Raji (cell line): ENCODE results near the gene IFNA1.

Experiments used
- POLR2A ChIP-seq: IDR thresholded peaks from 2 replicates; pipeline ENCODE4 v1.6.1; 2011; ENCODE audit warnings: low read depth, low read length, control low read depth; ENCODE audit not compliant: insufficient read depth

IFNA1 gene

DNA sequence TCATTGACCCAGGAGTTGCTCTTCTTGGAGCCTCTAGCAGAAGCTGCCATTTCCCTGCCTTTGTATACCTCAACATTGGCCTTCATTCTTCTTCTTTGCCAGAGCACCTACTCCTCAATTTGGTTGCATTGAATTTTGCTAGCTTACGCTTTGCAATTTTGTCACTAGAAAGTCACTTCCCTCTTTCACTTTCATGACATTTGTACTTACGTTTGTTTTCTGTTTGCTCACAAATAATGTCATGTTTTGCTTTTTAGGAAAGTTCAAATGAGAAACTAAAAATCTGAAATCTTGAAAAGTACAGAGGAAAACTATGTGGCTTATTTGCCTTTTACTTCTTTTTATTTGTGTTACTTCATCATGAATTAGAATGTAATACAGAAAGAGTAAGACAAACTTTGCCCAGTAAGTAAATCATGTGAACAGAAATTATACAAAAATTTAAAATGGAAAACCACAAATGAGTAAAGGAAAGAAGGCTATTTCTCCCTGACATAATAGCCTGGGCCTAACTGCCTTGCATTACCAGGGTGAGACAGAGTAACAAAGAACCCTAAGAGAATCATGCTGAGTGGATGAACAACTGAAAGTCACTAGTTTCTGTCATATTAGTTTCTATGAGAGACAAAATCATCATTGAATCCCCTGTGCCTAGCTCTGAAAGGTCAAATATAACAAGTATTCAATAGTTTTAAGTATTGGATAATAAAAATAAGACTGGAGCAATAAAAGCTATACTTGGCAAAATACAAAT is 7.4 kb upstream of the IFNA1 start:
- TF ChIP-seq POLR2A = no peak

DNA sequence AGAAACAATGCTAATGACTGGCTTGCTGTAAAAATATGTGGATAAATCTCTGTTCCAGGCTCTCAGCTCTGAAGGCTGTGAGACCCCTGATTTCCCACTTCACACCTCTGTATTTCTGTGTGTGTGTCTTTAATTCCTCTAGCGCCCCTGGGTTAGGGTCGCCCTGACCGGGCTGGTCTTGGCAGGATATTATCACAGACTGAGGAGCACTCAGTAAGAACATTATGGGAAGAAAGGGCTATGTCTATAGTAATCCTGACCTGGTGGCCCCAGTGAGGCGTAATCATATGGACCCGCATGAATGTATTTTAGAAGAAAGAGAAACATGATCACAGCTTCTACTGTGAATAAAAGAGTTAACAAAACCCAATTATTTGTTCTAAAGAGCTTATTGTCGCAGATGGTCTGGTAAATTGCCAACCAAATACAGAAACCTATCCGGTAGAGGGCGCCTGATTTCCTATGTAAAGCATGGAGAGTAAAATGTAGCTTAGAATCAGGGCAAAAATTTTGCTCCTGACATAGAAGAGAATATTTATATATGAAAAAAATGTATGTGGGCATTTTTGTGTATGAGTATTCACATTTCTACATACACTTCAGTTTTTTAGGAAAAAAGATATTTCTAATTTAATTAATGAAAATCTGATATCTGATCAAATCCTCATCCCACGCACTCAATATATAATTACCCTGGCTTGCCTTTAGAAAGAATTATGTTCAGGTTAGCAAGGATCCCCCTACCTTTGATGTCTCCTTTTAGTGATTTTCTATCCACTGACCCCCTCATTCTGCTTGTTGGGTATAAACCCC is 5.8 kb upstream of the IFNA1 start:
- no peak for TF ChIP-seq POLR2A

DNA sequence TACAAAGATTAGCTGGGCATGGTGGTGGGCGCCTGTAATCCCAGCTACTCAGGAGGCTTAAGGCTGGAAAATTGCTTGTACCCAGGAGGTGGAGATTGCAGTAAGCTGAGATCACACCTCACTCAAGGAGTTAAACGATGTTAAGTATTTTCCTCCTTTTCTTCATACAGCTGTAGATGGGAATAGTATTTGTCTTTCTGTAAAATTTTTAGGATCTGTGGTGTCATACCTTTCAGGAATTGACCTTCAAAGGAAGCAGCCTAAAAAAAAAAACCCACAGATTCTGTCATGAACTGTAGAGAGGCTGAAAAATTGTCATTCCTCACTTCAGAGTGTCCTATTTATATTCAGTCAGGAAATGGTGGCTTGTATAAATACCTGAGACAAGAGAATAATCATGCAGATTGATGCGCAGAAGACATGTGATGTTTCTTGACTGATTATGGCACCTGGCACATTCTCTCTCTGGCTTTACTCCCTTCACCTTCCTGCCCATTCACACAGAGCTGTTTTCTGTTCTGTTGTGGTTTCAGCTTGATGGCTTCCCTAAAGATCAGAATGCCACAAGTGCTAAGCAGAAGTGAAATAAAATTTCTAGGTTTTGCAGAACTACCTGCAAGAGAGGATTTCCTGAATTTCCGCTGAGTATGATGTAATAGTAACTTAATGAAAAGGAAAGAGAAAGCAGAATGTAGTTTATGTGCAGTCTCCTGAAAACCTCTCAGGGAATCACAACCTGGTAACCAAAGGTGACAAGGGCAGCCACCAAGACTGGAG is 3.8 kb downstream of the IFNA1 start:
- TF ChIP-seq POLR2A = no peak

DNA sequence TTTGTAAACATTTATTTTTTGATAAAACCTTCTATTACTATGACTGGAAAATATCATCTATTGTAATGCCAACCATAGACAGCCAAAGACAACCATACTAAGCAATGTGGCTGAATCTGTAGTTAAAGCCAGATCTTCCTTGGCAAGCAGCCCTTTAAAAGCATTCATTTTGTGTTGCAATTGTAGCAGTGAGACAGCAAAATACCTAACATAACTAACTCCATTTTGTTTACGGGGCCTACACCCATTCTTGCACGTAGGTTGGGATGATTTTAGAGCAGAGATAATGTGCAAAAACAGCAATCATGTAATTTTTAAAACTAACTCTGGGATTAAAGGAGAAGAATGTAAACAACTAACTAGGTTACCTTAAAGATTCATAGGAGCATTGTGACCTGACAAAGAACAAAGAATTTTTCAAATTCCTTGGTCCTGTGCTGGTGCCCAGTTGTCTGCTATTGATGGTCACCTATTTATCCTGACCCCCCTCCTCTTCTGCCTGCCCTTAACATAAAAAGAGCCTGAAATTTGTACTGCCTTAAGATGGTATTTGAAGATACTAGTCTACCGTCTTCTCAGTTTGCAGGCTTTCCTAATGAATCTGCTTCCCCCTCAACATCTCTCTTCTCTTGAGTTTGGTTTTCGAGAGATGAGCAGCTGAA is 10.6 kb downstream of the IFNA1 start:
- TF ChIP-seq POLR2A = no peak

DNA sequence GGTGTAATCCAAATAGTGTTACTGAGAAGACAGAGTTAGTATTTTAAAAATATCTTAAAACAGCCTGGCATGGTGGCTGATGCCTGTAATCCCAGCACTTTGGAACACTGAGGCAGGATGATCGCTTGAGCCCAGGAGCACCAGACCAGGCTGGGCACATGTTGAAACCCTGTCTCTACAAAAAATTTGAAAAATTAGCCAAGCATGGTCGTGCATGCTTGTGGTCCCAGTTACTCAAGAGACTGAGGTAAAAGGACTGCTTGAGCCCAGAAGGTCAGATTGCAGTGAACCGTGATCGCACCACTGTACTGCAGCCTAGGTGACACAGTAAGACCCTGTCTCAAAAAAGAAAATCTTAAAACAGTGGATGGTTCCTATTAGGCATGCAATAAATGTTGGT is 12.4 kb downstream of the IFNA1 start:
- no peak for TF ChIP-seq POLR2A

DNA sequence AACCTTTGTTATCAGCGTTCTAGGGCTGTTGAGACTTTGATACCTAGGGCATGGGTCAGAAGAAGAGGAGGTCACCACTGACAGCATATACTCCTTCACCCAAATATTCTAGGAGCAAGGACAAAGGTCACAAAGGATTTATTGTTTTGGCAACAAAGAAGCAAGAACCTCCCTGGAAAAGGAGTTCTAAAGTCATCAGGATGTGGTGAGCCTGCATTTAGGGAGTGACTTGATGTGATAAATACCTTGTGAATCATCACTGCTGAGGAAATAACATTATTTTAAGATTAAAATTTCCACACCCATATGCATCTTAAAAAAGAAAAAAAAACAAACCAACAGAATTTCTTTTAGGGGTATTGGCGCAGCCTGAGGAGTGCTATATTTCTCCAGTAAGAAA is 13.9 kb downstream of the IFNA1 start:
- no peak for TF ChIP-seq POLR2A

DNA sequence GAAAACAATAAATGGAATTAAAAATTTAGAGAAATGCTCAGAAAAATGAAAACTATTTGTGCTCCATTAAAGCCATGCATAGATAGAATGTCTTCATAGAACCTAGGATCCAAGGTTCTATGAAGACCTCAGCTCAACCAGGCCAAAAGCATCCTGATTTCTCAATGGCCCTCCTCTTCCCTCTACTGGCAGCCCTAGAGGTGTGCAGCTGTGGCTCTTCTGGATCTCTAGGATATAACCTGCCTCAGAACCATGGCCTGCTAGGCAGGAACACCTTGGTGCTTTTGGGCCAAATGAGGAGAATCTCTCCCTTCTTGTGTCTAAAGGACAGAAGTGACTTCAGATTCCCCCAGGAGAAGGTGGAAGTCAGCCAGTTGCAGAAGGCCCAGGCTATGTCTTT is 15.1 kb downstream of the IFNA1 start:
- no peak for TF ChIP-seq POLR2A

DNA sequence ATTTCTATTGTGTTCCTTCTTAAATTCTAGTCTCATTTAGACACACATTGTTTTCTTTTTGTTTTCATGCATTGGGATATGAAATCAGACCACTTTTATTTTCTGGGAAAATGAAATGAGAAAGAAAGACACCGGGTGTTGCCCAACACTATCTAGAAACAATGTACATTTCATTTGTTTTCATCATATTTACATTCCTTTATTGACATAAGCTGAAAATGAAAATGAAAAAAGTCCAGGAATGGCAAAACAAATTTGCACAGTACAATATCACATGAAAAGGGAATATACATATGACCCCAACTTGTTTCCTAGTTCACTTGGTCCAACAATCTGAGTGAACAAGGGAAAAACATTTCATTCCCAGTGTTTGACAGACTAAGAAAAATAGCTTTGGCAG is 21.1 kb downstream of the IFNA1 start:
- no peak for TF ChIP-seq POLR2A

DNA sequence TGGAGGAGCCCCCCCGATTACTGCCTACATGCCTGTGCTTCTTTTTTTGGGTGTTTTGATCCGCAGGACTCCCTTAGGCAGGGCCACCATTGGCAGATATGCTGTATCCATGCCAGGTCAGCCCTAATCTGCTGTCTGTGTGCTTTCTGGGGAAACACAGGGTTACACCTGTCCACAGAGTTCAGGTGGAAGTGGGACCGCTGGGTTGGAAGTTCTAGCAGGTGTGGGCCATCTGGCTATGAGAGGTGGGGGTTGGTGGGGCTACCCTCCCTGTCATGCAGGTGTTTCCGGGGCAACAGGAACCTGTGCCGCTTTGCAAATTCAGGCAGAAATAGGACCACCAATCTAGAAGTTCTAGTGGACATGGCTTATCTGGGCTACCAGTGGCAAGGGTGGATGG is 24.9 kb downstream of the IFNA1 start:
- no peak for TF ChIP-seq POLR2A

DNA sequence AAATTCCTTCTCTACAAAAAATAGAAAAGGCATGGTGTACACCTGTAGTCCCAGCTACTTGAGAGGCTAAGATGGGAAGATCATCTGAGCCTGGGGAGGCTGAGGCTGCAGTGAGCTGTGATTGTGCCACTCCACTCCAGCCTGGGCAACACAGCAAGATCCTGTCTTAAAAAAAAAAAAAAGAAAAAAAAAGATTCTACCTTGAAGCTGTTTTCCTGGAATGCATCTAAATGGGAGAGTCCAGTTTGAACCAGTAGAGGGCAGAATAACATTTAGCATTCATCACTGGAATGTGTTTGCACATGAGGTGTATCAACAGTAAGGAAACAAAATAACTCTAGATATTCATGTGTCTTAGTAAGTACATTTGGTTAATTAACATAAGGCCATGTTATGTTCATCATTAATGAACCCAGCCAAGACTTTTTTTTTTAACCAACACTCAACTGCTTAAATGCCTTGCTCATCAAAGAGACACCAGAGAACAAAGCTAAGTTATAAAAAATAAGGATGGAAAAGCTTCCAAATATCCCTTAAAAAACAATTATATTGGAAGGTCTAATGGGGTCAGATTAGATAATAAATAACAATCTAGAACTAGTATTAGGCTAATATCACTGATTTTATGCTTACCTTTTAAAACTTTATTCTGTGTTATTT is 25.8 kb downstream of the IFNA1 start:
- TF ChIP-seq POLR2A = no peak

DNA sequence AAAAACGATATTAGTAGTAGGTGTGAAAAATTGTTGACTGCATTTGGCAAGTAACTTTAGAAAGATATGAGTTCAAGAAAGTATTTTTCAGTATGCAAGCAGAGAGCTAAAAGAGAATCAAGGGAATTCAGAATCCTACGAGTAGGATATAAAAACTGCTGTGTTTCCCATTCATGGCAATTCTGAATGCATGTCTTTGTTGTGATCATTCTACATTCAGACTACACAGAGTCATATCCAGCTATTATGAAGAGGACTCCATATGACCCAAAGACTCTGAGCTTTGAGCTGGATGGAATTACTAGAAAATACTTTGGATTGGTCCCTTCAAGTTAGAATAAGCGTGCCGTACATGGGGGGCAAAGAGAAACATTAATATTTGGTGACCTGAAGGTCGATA is 29.9 kb downstream of the IFNA1 start:
- no peak for TF ChIP-seq POLR2A

DNA sequence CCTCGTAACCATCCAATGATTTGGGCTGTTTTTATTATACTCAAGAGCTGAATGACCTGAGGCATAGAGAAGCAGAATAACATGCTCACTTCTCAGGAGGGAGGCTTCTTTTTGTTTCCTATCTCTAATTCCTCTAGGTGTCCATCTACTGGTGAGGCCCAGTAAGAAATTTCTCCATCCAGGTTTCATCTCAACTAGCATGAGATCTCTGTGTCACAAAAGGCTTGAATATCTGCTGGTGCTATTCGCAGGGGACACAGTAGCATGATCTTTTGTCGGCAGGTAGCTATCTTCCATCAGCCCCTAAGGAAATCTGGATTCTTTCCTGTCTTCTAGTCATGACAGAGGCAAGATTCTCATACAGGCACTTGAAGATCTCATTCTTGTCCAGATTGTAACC is 33.0 kb downstream of the IFNA1 start:
- no peak for TF ChIP-seq POLR2A

DNA sequence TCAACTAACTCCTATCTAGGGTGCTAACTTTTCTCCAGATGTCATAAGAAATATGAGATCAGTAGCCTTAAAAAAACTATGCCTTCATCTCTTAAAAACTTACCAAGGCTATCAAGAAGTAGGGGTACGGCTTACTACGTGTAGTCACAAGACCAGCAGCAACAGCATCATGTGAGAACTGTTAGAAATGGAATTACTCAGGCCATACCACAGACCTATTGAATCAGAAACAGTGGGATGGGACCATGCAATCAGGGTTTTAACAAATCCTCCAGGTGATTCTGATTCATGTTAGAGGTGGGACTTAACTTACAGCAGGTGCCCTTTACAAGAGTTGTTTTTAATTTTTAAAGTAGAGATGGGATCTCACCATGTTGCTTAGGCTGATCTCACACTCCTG is 37.2 kb downstream of the IFNA1 start:
- no peak for TF ChIP-seq POLR2A

DNA sequence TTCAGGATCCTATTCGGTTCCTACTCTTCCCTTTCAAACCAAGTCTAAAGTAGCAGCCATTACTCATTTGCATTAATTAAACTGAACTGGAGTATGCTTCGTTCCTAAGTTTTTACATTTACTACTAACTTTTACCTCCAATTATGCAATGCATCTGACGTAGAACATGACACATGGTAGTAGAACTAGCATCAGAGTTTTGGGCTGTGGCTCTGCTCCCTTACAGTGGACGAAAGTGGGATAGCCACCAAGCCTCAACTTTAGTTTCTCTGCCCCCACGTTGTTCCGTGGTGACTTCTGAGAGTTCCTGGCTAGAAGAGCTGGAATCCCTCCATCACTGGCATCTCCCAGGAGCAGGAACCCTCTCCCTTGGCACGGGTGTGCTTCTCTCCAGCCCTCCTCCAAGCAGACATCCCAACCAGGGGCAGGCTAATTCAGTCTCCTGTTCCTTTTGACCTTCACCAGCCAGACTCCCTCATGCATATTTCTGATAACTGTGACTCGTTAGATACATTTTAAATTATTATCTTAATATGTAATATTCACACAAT is 39.0 kb downstream of the IFNA1 start:
- TF ChIP-seq POLR2A = no peak
